Thyroid gland (tissue), 4 donors: ENCODE measurements around the gene B4GALNT3. TPM values are rescaled to one million over a fixed set of nuclear protein-coding genes. Genes with fewer than 3 reads are reported as not detected.

ENCODE experiments used
- DNase-seq, 2 donors: peaks; one replicate each; pipeline ENCODE4 v3.0.0-alpha.2; 2019
- H3K27ac ChIP-seq, 3 donors: fragments of 200-600 bp; sonication (generic); 1 replicate in 2 of 3; 2 replicates in 1 of 3; pipeline ENCODE4 v1.5.1; 2016 to 2019; ENCODE audit warnings: mild to moderate bottlenecking in 1 of 3, moderate library complexity in 1 of 3
- H3K27me3 ChIP-seq: fragments of 200-600 bp; sonication (generic); one replicate; pipeline ENCODE4 v1.5.1; 2019
- H3K36me3 ChIP-seq, 2 donors: fragments of 200-600 bp; sonication (generic); one replicate each; pipeline ENCODE4 v1.5.1; 2016 to 2019
- H3K4me1 ChIP-seq, 2 donors: fragments of 200-600 bp; sonication (generic); one replicate each; pipeline ENCODE4 v1.5.1; 2017 to 2019
- H3K4me3 ChIP-seq, 3 donors: fragments of 200-600 bp; sonication (generic); replicated peaks in 1 of 3; 1 replicate in 2 of 3; 2 replicates in 1 of 3; pipeline ENCODE4 v1.5.1; 2016; ENCODE audit warnings: mild to moderate bottlenecking in 1 of 3
- H3K9me3 ChIP-seq: fragments of 200-600 bp; sonication (generic); one replicate; pipeline ENCODE4 v1.5.1; 2017
- POLR2A ChIP-seq, 2 donors: fragments of 450-650 bp; IDR thresholded peaks; one replicate each; pipeline ENCODE4 v1.6.1; 2017; ENCODE audit warnings: antibody characterized with exemption in 2 of 2, mild to moderate bottlenecking in 2 of 2, moderate library complexity in 1 of 2
- WGBS, 2 donors: methylation state at CpG; one replicate each; pipeline ENCODE4 v1.1.5; 2017; 5-methylcytosine and 5-hydroxymethylcytosine counted together
- intact Hi-C: fragments of 100-400 bp; cut with DNase I; formaldehyde crosslinking; loops from one replicate; pipeline ENCODE4 v1.15.1; 2023
- total RNA-seq, 4 donors: library from RNA; depleted of rRNA; stranded (reverse); fragments of >200 nt; gene quantifications; one replicate each; pipeline ENCODE4 v1.2.3, GENCODE V29; 2016
- TF ChIP-seq, protein P1 (sequence below), 6 experiments: fragments of 200-600 bp in 3 of 6; fragments of 450-650 bp in 3 of 6; sonication (generic) in 3 of 6; IDR thresholded peaks; one replicate each; pipeline ENCODE4 v1.5.1; 2016 to 2019; ENCODE audit warnings: antibody characterized with exemption in 6 of 6, mild to moderate bottlenecking in 2 of 6, inconsistent platforms in 1 of 6, moderate library complexity in 1 of 6

The B4GALNT3 gene
- total RNA-seq, 4 donors from 2014 or later: 3.9 to 6.6 (median 5.6) TPM

DNA sequence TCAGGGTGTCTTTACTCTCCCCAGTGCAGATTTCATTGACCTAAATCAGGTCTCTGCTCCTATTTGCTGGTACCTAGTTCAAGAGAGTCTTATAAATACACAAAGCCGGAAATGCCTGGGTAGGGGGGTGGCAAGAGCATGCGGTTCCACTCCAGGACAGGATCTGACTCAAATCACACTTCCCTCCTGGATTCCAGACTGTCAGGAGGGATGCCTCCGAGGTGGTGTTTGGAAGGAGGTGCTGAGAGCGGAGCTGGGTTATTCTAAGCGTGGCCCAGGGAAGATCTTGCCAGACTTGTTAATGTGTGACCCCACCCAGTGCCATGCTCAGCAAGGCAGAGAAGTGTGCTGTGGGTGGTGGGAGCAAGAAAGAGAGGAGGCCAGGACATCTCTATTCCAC lies 49.8 kb downstream of the B4GALNT3 start:
- H3K9me3 ChIP-seq: no peaks in the 10 kb centered on the region
- 17 to 23% methylated on average over 5 of the region's 5 CpGs for WGBS, 2 donors
- H3K27me3 ChIP-seq: no peaks in the 10 kb centered on the region
- intact Hi-C loops: no loop called here
- peaks cover 8 to 26% of the 10 kb centered on the region in 2 donors for H3K4me1 ChIP-seq
- H3K27ac ChIP-seq: no peak overlapping the region
- H3K4me3 ChIP-seq: no peak overlapping the region
- no peak for TF ChIP-seq POLR2A (IDR thresholded peaks at IDR 0.05)
- TF ChIP-seq, protein P1, sequence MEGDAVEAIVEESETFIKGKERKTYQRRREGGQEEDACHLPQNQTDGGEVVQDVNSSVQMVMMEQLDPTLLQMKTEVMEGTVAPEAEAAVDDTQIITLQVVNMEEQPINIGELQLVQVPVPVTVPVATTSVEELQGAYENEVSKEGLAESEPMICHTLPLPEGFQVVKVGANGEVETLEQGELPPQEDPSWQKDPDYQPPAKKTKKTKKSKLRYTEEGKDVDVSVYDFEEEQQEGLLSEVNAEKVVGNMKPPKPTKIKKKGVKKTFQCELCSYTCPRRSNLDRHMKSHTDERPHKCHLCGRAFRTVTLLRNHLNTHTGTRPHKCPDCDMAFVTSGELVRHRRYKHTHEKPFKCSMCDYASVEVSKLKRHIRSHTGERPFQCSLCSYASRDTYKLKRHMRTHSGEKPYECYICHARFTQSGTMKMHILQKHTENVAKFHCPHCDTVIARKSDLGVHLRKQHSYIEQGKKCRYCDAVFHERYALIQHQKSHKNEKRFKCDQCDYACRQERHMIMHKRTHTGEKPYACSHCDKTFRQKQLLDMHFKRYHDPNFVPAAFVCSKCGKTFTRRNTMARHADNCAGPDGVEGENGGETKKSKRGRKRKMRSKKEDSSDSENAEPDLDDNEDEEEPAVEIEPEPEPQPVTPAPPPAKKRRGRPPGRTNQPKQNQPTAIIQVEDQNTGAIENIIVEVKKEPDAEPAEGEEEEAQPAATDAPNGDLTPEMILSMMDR (IDR thresholded peaks at IDR 0.05): no peak
- H3K36me3 ChIP-seq: no peaks in the 10 kb centered on the region
- DNase-seq: peak; percentile 28 to 36

DNA sequence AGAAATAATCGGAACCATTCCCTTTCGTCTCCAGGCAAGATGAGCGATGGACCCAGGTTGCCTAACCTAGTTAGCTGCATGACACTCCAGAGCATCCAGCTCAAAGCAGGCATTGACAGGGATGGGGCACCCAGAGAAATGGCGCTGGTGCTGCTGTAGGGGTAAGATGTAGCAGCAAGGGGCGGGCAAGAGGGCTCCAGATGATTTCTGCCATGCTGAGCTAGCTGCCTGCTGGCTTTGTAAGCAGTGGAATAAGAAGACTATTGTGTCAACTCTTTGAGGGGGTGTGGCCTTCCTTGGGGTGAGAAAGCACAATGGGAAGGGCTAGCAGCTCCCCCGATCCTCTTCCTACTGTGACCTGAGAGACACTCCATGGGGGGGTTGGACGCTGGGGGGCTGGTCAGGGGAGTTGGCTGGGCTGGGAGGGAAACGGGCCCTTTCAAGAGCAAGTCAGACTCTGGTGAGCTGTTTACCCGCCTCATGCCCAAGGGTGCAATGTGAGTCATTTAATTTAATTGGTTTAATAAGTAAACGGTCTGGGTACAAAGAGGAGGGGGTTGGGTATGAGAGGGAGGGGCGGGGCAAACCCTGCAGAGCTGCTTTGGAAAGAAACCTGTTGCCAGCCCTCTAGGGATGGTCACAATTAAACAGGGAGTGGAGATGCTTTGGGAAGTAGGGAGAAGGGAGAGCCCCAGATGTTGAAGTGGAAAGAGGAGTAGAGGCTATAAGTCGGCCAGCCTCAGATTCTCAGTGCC lies 50.5 kb downstream of the B4GALNT3 start:
- H3K27me3 ChIP-seq: no peaks in the 10 kb centered on the region
- no peaks in the 10 kb centered on the region for H3K9me3 ChIP-seq
- TF ChIP-seq, protein P1 (IDR thresholded peaks at IDR 0.05): no peak
- TF ChIP-seq POLR2A (IDR thresholded peaks at IDR 0.05): no peak
- 54% methylated on average over 12 of the region's 12 CpGs for WGBS, 2 donors
- no peak overlapping the region for H3K27ac ChIP-seq
- H3K36me3 ChIP-seq: no peaks in the 10 kb centered on the region
- intact Hi-C loops: no loop called here
- H3K4me1 ChIP-seq: peaks cover 8 to 26% of the 10 kb centered on the region in 2 donors
- no peak for DNase-seq
- no peak overlapping the region for H3K4me3 ChIP-seq

DNA sequence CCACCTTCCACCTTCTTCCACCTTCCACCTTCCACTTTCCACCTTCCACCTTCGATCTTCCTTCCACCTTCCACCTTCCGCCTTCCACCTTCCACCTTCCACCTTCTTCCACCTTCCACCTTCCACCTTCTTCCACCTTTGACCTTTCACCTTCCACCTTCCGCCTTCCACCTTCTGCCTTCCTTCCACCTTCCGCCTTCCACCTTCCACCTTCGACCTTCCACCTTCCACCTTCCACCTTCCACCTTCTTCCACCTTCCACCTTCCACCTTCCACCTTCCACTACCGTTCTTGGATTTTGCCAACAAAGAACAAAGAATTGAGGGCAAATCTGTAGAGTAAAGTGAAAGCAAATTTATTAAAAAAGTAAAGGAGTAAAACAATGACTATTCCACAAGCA lies 53.2 kb downstream of the B4GALNT3 start:
- WGBS, 2 donors: 86% methylated on average over 6 of the region's 6 CpGs
- Histone ChIP-seq H3K4me3 (no peak overlapping the region), H3K36me3 (no peaks in the 10 kb centered on the region), H3K4me1 (peaks cover 8 to 26% of the 10 kb centered on the region in 2 donors), H3K27ac (no peak overlapping the region), H3K27me3 (no peaks in the 10 kb centered on the region), H3K9me3 (no peaks in the 10 kb centered on the region)
- intact Hi-C loops: no loop called here
- DNase-seq: no peak
- no peak for TF ChIP-seq POLR2A (IDR thresholded peaks at IDR 0.05)
- TF ChIP-seq, protein P1 (IDR thresholded peaks at IDR 0.05): no peak

DNA sequence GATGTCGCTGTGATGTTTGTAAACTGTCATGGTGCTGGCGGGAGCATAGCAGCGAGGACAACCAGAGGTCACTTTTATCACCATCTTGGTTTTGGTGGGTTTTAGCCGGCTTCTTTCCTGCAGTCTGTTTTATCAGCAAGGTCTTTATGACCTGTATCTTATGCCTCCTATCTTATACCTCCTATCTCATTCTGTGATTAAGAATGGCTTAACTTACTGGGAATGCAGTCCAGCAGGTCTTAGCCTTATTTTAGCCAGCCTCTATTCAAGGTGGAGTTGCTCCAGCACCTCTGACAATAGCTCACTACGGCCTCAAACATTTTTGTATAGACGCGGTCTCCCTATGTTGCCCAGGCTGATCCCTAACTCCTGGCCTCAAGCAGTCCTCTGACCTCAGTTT lies 53.7 kb downstream of the B4GALNT3 start:
- Histone ChIP-seq H3K27ac (no peak overlapping the region), H3K36me3 (no peaks in the 10 kb centered on the region), H3K9me3 (no peaks in the 10 kb centered on the region), H3K27me3 (no peaks in the 10 kb centered on the region), H3K4me1 (peaks cover 8 to 21% of the 10 kb centered on the region in 2 donors), H3K4me3 (no peak overlapping the region)
- 80 to 82% methylated on average over 7 of the region's 7 CpGs for WGBS, 2 donors
- TF ChIP-seq, protein P1 (IDR thresholded peaks at IDR 0.05): no peak
- TF ChIP-seq POLR2A (IDR thresholded peaks at IDR 0.05): no peak
- DNase-seq: no peak
- intact Hi-C loops: no loop called here

DNA sequence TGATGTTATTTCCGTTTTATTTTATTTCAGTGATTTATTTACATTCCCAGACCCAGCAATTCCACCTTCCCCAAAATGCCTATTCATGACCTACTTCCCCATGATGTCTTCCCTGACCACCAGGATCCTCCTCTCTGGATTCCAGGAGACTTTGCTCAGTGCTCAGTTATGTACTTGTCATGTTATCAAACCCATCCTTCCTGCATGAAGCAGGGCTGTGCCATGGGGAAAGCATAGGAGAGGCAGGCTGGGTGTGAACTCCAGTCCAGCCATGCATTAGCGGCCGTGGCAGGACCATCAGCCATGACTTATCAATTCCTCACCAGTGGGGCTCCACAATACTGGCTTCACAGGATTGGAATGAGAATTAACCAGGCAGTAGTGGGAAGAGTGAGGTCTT lies 57.8 kb downstream of the B4GALNT3 start:
- Histone ChIP-seq H3K4me1 (no peaks in the 10 kb centered on the region), H3K9me3 (no peaks in the 10 kb centered on the region), H3K27ac (no peak overlapping the region), H3K27me3 (no peaks in the 10 kb centered on the region), H3K36me3 (no peaks in the 10 kb centered on the region), H3K4me3 (no peak overlapping the region)
- 86 to 88% methylated on average over 3 of the region's 3 CpGs for WGBS, 2 donors
- TF ChIP-seq, protein P1 (IDR thresholded peaks at IDR 0.05): no peak
- TF ChIP-seq POLR2A (IDR thresholded peaks at IDR 0.05): no peak
- intact Hi-C loops: no loop called here
- no peak for DNase-seq
